Measurements from ENCODE around the gene STAT4. TPM values are rescaled to one million over a fixed set of nuclear protein-coding genes. Genes with fewer than 3 reads are reported as not detected.

The STAT4 gene, protein sequence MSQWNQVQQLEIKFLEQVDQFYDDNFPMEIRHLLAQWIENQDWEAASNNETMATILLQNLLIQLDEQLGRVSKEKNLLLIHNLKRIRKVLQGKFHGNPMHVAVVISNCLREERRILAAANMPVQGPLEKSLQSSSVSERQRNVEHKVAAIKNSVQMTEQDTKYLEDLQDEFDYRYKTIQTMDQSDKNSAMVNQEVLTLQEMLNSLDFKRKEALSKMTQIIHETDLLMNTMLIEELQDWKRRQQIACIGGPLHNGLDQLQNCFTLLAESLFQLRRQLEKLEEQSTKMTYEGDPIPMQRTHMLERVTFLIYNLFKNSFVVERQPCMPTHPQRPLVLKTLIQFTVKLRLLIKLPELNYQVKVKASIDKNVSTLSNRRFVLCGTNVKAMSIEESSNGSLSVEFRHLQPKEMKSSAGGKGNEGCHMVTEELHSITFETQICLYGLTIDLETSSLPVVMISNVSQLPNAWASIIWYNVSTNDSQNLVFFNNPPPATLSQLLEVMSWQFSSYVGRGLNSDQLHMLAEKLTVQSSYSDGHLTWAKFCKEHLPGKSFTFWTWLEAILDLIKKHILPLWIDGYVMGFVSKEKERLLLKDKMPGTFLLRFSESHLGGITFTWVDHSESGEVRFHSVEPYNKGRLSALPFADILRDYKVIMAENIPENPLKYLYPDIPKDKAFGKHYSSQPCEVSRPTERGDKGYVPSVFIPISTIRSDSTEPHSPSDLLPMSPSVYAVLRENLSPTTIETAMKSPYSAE
- not detected in 2 replicates for total RNA-seq (2014; rRNA removed; shearing (Covaris generic))
- 0.10 and 0.14 TPM in 2 replicates for polyA plus RNA-seq (2015; cell fraction: cytosol; rRNA removed)
- polyA plus RNA-seq (2015; cell fraction: nucleus; rRNA removed): 0.06 TPM in 1 of 2 replicates, not detected in the other

DNA sequence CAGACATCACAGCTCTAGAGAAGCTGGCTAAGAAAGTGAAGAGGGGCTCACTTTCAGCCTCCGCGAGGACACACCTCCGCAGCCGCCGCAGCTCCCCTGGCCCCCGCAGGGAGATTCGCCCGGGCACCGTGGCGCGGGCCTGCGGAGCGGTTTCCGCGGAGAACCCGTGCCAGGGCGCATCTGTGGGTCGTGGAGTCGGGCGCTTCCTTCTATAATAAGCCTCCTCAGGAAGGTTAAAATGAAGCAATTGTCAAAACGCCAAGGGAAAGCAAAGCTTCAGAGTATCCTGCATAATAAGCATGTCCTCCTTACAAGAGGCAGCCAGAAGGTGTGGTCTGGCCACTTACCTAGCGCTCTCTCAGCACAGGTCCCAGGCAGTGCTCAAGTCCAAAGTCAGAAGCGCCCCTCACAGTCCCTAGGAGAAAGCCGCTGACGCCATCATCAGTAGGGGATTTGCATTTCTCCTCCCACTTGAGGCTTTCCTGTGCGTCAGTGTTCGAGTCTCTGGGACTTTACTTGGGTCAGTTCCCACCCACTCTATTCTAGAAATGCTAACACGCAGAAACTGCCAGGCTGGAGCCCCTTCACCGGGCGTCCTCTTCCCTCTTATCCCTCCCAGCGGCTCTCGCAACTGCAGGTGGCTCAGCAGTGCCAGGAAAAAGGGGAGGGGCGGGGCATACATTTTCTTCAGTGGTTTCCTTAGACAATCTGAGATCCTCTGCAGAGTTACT lies at the start of gene STAT4:
Gene STAT4, minus strand, starts transcription at position 395 of the 731 bp plus-strand sequence. CDS start 2,791 bp downstream, outside the sequence.
- no peak for DNase-seq (ENCODE audit: low read depth)

DNA sequence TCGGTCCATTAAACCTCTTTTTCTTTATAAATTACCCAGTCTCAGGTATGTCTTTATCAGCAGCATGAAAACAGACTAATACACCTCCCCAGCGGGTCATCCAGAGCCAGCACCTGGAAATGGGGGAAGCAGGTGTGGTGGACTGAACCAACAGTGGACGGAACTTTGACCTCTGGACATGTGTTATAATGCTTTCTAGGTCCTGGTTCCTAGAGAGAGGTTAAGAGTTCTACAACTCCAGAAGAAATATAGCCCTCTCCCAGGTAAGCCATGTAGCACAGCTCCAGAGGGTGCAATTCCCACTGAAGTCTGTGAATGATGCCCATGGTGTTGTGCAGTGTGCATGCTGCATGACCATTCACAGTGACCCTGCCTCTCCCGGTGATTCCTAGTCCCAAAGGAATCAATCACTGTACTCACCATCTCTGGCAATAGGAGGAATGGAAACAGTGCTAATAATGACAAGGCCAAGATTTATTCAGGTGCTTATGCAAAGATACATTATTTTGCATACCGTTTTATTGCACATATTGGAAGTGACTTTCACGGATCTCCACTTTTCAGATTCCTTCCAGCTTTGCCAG lies 49.2 kb upstream of the STAT4 start:
- no peak for DNase-seq (ENCODE audit: low read depth)

DNA sequence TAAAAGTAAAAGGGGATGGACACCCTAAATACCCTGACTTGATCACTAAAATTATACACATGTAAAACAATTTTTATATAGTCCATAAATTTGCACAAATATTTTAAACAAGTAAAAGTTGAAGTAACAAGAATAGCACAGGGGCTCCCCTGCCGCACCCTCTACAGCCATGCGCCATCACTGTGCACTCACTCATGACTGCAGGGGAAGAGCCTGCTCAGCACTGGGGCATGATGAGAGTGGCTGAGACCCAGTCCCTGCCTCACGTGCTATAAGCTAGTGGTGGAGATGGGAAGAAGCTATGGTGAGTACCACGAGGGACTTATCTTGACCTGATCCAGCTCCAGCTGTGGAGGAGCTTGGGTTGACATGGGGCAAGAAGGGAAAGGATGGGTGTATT lies 47.5 kb upstream of the STAT4 start:
- DNase-seq (ENCODE audit: low read depth): no peak

DNA sequence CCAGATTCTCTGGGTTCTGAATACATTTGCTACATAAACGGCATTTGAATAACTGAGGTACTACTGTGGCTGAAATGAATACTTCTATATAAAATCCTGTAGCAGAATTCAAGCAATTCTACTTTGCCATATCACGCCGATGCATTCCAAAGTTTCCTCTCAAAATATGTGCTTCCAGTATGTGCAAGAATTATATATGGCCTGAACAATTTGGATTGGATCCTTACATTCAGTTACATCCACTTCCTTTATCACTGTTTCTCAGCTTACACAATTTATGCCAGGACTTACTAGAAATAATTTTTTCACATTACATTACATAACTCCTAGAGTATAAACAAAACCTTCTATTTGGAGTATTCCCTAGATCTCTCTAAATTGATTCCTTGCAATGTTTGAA lies 46.3 kb upstream of the STAT4 start:
- DNase-seq (ENCODE audit: low read depth): no peak

DNA sequence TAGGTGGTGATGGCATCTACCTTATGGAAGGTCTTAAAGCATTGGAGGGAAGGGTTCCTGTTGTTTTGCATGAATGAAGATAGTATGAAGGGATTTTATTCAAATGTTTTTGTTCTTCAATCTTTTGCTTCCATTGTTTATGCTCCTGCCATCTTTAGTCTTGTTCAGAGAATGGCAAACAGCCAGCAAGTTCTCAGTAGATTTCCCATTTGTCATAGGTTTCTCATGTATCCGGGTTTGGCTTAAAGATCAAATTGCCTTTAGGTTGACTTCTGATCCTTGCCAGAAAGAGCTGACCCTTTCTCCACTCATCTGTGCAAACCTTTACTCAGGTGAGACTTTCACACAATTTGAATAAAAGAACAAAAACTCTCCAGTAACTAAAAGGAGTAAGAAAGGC lies 44.2 kb upstream of the STAT4 start:
- DNase-seq (ENCODE audit: low read depth): peak; percentile 38

DNA sequence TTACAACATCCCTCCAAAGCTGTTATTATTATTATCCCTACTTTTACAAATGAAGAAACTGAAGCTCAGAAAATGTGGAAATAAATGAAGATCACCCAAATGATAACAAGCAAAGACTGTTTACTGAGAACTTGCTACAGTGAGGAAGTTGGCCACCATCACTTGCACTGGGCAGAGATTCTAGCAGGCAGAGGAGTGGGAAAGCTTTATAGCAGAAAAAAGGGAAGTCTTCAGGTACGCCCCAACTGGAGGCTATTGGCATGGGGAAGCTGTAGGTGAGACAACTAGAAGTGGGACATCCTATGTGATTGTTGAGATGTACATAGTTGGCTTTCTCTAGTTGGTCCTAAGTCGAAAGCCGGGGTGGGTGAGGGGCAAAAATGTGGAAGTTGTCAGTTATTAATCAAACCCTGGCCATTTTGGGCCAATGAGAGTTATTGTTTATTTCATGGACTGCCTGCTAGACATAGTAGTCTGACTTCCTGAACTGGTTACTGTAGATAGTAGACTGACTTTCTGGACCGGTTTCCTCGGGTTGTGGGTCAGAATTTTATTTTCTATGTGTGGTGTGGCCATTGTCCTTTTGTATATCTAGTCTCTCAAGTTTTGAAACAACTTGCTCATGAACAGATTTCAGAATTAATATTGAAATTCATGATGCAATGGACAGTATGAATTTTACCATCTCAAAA lies 40.2 kb upstream of the STAT4 start:
- DNase-seq (ENCODE audit: low read depth): no peak

DNA sequence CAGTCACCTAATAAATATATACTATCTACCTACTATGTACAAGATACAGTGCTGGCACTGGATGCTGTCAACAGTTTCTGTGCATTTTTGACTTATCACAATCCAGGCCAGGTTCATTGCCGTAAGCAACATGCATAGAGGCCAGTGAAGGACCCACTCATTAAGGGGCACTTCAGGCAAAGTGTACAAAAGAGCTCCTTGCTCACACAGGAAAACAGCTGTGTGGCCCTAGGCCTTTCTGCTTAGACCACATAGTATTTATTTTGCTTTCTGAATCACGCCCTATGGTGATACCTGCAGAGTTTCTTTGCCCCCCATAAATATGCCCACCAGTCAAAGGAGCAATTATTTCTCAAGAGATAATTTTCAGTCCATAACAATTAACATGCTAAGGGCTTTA lies 39.6 kb upstream of the STAT4 start:
- no peak for DNase-seq (ENCODE audit: low read depth)

DNA sequence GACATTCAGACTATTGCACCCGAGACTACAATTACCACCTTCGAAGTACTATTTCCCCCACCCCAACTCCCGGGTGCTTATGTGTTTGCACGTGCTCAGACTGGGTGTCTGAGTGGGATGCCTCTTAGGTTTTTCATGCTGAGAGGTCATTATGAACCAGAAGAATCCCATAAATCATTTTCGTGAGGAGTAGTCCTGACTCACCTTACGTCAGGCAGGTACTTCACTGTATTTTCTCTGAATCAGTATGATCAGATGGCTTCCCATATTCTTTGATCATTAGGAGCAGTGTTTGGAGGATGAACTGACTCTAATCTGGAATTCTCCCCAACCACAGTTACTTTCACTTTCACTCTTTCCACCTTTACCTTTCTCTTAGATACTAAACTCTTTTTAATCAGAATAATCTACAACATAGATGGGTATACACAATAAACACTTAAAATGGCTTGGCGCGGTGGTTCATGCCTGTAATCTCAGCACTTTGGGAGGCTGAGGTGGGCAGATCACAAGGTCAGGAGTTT lies 38.4 kb upstream of the STAT4 start:
- no peak for DNase-seq (ENCODE audit: low read depth)

DNA sequence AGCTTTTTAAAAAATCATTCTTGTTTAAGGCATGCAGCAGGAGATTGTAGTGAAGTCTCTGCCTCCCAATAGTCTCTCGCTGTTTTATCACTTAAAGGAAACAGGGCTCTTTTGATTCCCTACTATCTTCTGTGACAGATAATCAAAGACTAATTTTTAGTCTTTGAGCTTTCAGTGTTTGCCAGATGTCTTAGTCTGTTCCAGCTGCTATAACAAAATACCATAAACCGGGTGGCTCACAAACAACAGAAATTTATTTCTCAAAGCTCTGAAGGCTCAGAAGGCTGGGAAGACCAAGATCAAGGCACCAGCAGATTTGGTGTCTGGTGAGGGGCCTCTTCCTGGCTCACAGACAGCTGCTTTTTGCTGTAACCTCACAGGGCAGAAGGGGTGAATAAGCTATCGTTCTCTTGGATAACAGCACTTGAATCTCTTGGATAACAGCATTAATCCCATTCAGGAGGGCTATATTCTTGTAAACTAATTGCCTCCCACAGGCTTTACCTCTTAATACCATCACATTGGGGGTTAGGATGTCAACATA lies 37.8 kb upstream of the STAT4 start:
- no peak for DNase-seq (ENCODE audit: low read depth)

DNA sequence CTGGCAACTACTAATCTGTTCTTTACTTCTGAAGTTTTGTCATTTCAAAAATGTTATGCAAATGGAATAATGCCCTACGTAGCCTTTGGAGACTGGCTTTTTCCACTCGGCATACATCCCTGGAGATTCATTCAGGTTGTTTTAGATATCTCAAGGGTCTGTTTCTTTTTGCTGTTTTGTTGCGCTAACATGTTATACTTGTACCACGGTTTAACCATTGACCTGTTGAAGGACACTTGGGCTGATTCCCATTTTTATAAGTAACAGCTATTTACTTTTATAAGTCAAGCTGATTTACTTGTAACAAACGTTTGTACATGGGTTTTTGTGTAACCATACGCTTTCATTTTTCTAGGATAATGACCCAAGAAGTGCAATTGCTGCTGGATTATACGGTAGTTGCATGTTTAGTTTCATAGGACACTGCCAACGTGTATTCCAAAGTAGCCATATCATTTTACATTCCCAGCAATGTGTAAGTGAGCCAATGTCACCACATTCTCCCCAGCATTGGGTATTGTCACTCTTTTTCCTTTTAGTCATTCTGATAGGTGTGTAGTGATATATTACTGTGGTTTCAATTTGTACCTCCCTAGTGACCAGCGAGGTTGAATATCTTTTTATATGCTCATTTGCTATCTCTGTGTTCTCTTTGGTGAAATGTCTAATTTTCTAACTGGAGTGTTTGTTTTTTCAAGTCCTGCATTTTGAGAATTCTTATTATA lies 36.5 kb upstream of the STAT4 start:
- DNase-seq (ENCODE audit: low read depth): no peak

DNA sequence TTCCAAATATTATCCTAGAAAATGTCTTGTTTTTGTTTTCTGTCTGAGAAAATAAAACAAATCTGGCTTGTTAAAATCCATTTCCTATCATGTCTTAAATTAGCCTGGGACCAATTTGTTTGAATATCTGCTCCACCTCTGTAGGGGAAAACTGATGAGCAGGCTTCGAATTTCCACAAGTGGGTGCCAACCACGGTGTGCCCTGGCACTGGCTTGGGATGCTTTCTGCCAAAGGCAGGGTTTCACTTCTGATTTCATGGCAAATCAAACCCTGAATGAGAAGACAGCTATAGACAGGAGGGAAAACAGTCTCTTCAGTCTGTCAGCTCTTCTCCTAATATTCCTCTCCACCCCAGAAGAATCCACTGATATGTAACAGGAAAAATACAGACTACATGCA lies 33.7 kb upstream of the STAT4 start:
- DNase-seq (ENCODE audit: low read depth): no peak

DNA sequence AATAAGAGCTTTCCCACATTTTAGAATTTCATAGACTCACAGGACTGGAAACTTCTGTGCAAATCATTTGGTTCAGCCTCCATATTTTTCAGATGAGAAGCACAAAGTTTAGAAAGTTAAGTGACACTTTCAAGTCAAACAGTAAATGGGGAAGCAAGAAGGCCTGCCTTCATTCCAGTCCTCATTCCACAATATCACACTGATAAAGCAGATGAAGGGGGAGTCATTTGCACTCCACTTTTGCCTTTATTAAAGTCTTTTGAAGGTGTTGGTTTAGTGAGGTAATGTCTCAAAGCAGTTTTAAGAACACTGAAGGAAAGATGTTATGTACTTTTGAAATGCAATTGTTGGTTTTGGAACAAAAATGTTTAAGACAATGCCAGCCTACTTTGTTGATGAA lies 32.7 kb upstream of the STAT4 start:
- DNase-seq (ENCODE audit: low read depth): no peak

DNA sequence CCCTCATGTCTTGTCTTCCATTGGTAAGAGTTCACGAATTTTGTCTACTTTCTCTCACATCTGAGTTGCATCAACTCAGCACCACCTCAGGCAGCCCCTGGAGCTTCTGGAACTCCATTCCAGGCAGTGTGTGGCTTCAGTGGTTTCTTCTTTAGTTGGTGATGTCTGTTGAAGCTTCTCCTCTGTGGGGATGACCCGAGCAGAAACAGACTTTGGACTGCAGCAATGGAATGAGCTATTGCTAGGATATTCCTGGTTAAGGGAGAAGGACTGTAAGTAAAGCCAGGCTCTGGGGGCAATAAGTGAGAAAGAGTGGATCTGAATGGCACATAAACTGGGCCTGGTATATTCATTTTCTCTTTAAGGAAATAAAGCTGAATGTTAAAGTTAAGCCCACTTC lies 32.3 kb upstream of the STAT4 start:
- DNase-seq (ENCODE audit: low read depth): no peak

DNA sequence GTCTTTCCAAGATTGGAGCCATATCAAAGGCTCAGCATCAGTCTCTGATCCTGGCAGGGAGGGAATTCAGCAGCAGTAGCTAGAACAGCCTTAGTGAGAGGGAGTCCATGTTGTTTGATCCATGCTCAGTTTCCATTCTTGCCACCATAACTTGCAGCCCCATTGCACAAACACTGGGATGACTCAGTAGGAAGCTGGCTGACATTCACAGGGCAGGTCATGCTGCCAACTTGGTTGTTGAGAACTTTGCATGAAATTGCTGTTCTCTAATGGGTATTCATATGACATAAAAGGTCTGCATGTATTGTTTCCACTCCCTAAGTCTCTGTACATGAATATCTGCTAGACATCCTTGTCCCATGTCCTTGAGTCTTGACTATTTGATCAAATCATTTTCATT lies 29.9 kb upstream of the STAT4 start:
- peak; percentile 51 for DNase-seq (ENCODE audit: low read depth)

DNA sequence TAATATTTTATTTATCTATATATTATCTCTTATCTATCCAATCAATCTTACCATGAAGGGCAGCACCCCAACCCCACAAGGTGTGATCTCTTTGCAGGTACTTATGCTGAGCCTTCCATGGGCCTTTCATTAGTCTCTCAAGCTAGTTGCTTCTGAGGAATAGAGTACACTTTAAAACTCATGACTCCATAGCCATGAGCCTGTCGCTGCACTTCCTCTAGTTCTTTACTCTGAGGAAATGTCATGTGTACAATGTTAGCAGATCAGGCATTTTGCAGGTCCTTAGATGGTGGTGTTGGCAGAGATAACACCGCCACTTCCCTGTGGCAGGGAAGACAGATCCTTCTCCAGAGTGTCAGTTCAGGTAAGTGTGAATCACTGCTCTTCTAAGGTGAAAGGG lies 29.5 kb upstream of the STAT4 start:
- DNase-seq (ENCODE audit: low read depth): no peak

DNA sequence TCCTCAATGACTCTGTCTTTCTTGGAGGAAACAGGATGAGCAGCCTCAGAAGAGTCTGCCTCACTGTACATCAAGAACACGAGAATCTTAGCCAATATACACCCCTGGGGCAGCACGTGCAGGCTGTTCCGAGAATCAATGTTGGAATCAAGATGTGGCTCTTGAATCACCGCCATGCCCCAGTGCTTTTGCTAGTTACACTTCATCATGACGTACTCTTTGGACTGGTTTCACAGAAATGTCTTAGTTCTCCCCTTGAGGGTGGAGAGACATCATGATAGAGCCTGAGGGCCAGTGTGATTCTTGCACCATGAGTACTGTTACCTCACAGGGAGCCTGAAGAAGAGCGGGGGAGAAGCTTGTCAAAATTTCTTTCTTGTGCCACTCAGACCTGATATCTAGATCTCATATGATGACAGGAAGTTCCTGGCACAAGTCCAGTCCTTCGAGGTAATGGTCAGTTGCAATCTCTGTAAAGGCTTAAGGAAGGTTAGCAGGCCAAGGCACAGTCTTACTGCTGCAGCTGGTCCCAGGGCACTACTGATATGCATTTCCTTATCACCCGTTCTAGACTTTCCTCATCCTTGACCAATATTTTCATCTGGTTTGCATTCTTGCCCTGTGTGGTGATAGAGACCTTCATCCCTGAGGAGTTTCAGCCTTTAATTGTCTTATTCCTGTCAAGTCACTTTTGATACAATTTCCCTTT lies 28.2 kb upstream of the STAT4 start:
- DNase-seq (ENCODE audit: low read depth): no peak

DNA sequence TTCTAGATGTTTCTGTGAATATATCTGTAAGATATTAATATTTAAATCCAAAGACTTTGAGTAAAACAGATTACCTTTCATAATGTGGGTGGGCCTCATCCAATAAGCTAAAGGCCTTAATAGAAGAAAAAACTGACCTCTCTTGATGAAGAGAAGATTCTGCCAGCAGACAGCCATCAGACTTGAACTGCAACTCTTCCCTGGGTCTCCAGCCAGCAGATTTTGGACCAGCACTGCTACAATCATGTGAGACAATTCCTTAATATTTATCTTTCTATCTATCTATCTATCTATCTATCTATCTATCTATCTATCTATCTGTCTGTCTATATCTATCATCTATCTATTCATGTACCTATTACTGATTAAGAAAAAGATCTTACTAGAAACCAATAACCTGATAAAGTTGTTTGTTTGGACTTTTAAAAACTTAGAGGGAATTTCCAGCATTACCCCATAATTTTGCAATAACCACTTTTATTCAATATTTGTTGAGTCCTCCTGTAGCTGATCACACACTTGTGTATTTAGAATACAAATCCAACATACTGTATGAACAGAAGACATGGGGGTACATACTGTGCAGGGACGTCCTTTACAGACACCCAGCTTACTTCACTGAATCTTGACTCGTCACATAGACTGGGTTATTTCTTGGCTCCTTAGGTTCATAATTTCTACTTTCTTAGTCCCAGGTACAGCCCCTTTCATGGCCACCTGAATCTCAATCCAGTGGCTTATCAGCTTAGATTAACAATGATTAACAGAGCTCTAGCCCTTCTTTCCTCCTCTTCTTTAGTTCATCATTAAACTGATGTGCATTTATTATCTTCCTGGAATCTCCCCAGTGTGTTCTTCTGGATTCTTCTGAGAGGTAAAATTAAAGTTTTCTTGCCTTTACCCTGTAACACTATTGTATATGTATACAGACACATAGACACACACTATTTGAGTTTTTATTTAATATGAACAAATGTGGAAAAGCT lies 27.2 kb upstream of the STAT4 start:
- DNase-seq (ENCODE audit: low read depth): no peak

Measured in HT1080 (cell line).